Endothelial cell of umbilical vein (primary cell): ENCODE data around the gene RNU1-3. TPM values are rescaled to one million over a fixed set of nuclear protein-coding genes. Genes with fewer than 3 reads are reported as not detected.
"Not testable (repeated sequence)": the region's sequence is repeated elsewhere in the genome, so short reads cannot be mapped to it uniquely, and the experiment has no call there.

ENCODE experiments used
- BruUV-seq: library from RNA; stranded (reverse); fragments of 400-500 nt; replicated peaks from 2 replicates; lab custom pipeline; 2021; lab: Mats Ljungman, UMichigan
- CTCF ChIA-PET: fragments of 300-600, 350-600 bp; sonication (Branson Sonifier 250); formaldehyde crosslinking; loops from one replicate; lab custom pipeline; 2021; ENCODE audit warnings: antibody characterized with exemption, inconsistent platforms; lab: Charles Lee
- POLR2A ChIA-PET: fragments of 300-600, 350-600 bp; sonication (Branson Sonifier 250); formaldehyde crosslinking; loops from one replicate; lab custom pipeline; 2021; ENCODE audit warnings: antibody characterized with exemption, inconsistent platforms; lab: Charles Lee
- DNase-seq: peaks from one replicate; pipeline ENCODE4 v3.0.0-alpha.2; 2011; ENCODE audit warnings: low read depth, low spot score
- FAIRE-seq: peaks from 2 replicates; lab custom pipeline; 2011; peaks lifted over from hg19 to GRCh38; lab: Jason Lieb, UNC
- H2AFZ ChIP-seq: 2 replicates; pipeline ENCODE4 v1.6.0; 2012; ENCODE audit warnings: low read depth, low read length, control low read depth, inconsistent platforms
- H3K27ac ChIP-seq: 2 replicates; pipeline ENCODE4 v1.5.1; 2011; ENCODE audit warnings: low read depth, mild to moderate bottlenecking, control low read depth, low read length, moderate library complexity; ENCODE audit not compliant: insufficient read depth
- H3K27me3 ChIP-seq, 2 experiments: 2 replicates each; pipeline versions ENCODE4 v1.6.0 to v1.6.1; 2011; ENCODE audit warnings: low read length in 2 of 2, mixed read lengths in 1 of 2; ENCODE audit not compliant: control insufficient read depth in 2 of 2, insufficient read depth in 2 of 2
- H3K36me3 ChIP-seq, 2 experiments: 2 replicates in 1 of 2; 3 replicates in 1 of 2; pipeline ENCODE4 v1.5.1; 2011; ENCODE audit warnings: low read length in 2 of 2, mild to moderate bottlenecking in 1 of 2, moderate library complexity in 1 of 2; ENCODE audit not compliant: control insufficient read depth in 2 of 2, insufficient read depth in 2 of 2; ENCODE audit errors: extremely low read depth in 1 of 2
- H3K4me1 ChIP-seq: 3 replicates; pipeline ENCODE4 v1.5.1; 2011; ENCODE audit warnings: mild to moderate bottlenecking, low read length; ENCODE audit not compliant: control insufficient read depth, insufficient read depth; ENCODE audit errors: extremely low read depth
- H3K4me2 ChIP-seq: 2 replicates; pipeline ENCODE4 v1.6.1; 2011; ENCODE audit warnings: low read length, control low read depth, mixed read lengths; ENCODE audit not compliant: insufficient read depth
- H3K4me3 ChIP-seq, 3 experiments: fragments of 200-600 bp in 1 of 3; sonication (generic), shearing (Covaris generic) in 1 of 3; replicated peaks in 1 of 3; 2 replicates each; pipeline ENCODE4 v1.5.1; 2011 to 2016; ENCODE audit warnings: control low read depth in 3 of 3, low read length in 3 of 3, mild to moderate bottlenecking in 2 of 3, inconsistent platforms in 1 of 3, low read depth in 1 of 3, moderate library complexity in 1 of 3; ENCODE audit not compliant: insufficient read depth in 1 of 3
- H3K79me2 ChIP-seq: 2 replicates; pipeline ENCODE4 v1.6.0; 2012; ENCODE audit warnings: low read length, inconsistent platforms; ENCODE audit not compliant: control insufficient read depth, insufficient read depth
- H3K9ac ChIP-seq: replicated peaks from 2 replicates; pipeline ENCODE3; 2011; ENCODE audit warnings: low read length, control low read depth; ENCODE audit not compliant: insufficient read depth; ENCODE audit errors: extremely low read depth
- H3K9me1 ChIP-seq: replicated peaks from 3 replicates; pipeline ENCODE4 v1.6.0; 2011; ENCODE audit warnings: mild to moderate bottlenecking, low read length; ENCODE audit not compliant: control insufficient read depth, insufficient read depth; ENCODE audit errors: extremely low read depth
- H3K9me3 ChIP-seq: replicated peaks from 2 replicates; pipeline ENCODE4 v1.5.1; 2012; ENCODE audit warnings: low read length, inconsistent platforms; ENCODE audit not compliant: control insufficient read depth, insufficient read depth
- H4K20me1 ChIP-seq: replicated peaks from 2 replicates; pipeline ENCODE3; 2011; ENCODE audit warnings: mild to moderate bottlenecking, low read length; ENCODE audit not compliant: control insufficient read depth, insufficient read depth; ENCODE audit errors: extremely low read depth
- dilution Hi-C: fragments of 300-500 bp; cut with MboI; formaldehyde crosslinking; loops from one replicate; pipeline ENCODE4 v1.15.0; 2019; ENCODE audit warnings: low sequenced_read_pairs; ENCODE audit not compliant: extremely low pct_ligation_motif_present
- intact Hi-C: fragments of 100-400 bp; cut with micrococcal nuclease; formaldehyde crosslinking; loops from one replicate; pipeline ENCODE4 v1.10.0; 2022
- polyA plus RNA-seq, 4 experiments: library from polyadenylated mRNA; depleted of rRNA in 3 of 4; stranded (reverse) in 3 of 4; unstranded in 1 of 4; fragments of >200 nt; gene quantifications; 2 replicates each; pipeline versions ENCODE4 v1.2.1 to v1.2.3, GENCODE V29; 2011 to 2012; ENCODE audit warnings: missing spikeins in 1 of 4
- total RNA-seq: library from RNA; stranded (reverse); gene quantifications from 2 replicates; pipeline ENCODE4 v1.2.3, GENCODE V29; 2021

Gene RNU1-3
- total and polyA plus RNA-seq, 2 donors (not counting 3 experiments of a cell fraction or from before 2014, with no cell fraction given) = 206 to 1,319 TPM

GRCh38 chr1:16637941-16638778 is 28.6 kb downstream of the RNU1-3 start:
- H3K4me3 ChIP-seq, H2AFZ ChIP-seq, H3K4me1 ChIP-seq, H3K4me2 ChIP-seq, H3K27me3 ChIP-seq, H3K9me1 ChIP-seq, H3K9me3 ChIP-seq, H3K9ac ChIP-seq, H3K79me2 ChIP-seq, BruUV-seq, FAIRE-seq, H3K27ac ChIP-seq, dilution Hi-C loops, H3K36me3 ChIP-seq, DNase-seq, H4K20me1 ChIP-seq, intact Hi-C loops, CTCF ChIA-PET, POLR2A ChIA-PET: not testable (repeated sequence)

GRCh38 chr1:16636551-16637195 is 30.1 kb downstream of the RNU1-3 start:
- dilution Hi-C loops, H3K4me2 ChIP-seq, H2AFZ ChIP-seq, H3K79me2 ChIP-seq, BruUV-seq, H3K27ac ChIP-seq, H3K9ac ChIP-seq, H3K4me3 ChIP-seq, intact Hi-C loops, H3K27me3 ChIP-seq, H3K9me1 ChIP-seq, H3K9me3 ChIP-seq, DNase-seq, H4K20me1 ChIP-seq, POLR2A ChIA-PET, FAIRE-seq, H3K4me1 ChIP-seq: not testable (repeated sequence)
- H3K36me3 ChIP-seq = peaks cover 3 to 22% of the 10 kb centered on the region in 2 experiments
- CTCF ChIA-PET = interaction anchor here (1.6 kb wide), 1 partner anchor 15 kb away, joined by 12 read pairs; no protein-coding TSS in a partner anchor

- H3K9me3 ChIP-seq, BruUV-seq, DNase-seq, H2AFZ ChIP-seq, H3K4me1 ChIP-seq, FAIRE-seq, H3K4me2 ChIP-seq, POLR2A ChIA-PET, H3K27me3 ChIP-seq, H3K9me1 ChIP-seq, dilution Hi-C loops, H3K79me2 ChIP-seq, H3K4me3 ChIP-seq, H4K20me1 ChIP-seq, H3K27ac ChIP-seq, H3K9ac ChIP-seq: not testable (repeated sequence)
- CTCF ChIA-PET = interaction anchor here (1.6 kb wide), 1 partner anchor 15 kb away, joined by 12 read pairs; no protein-coding TSS in a partner anchor
- intact Hi-C loops = loop anchor here (2.0 kb wide), 1 partner anchor 23 kb away; the partner anchor contains the start of gene NBPF1
- peaks cover 4 to 29% of the 10 kb centered on the region in 2 experiments for H3K36me3 ChIP-seq
Measured at GRCh38 chr1:16635959-16636358, 30.8 kb downstream of the RNU1-3 start.
